HG03342 (cell line): Measurements from ENCODE around the gene ESYT3.
A peak's percentile ranks its signal among the peaks of the same experiment; 100 is the strongest.
"Not testable (repeated sequence)": the region's sequence is repeated elsewhere in the genome, so short reads cannot be mapped to it uniquely, and the experiment has no call there.

Experiments
- ATAC-seq: cut with Tn5 transposase; IDR thresholded peaks from one replicate; pipeline ENCODE4 v1.9.1; 2021; ENCODE audit warnings: mild to moderate bottlenecking, moderate library complexity; ENCODE audit not compliant: unreplicated experiment

Gene ESYT3

GRCh38 chr3:138407236-138407907 is 27.0 kb upstream of the ESYT3 start:
- no peak for ATAC-seq

- no peak for ATAC-seq
Observed at GRCh38 chr3:138408751-138409570, 25.5 kb upstream of the ESYT3 start.

DNA sequence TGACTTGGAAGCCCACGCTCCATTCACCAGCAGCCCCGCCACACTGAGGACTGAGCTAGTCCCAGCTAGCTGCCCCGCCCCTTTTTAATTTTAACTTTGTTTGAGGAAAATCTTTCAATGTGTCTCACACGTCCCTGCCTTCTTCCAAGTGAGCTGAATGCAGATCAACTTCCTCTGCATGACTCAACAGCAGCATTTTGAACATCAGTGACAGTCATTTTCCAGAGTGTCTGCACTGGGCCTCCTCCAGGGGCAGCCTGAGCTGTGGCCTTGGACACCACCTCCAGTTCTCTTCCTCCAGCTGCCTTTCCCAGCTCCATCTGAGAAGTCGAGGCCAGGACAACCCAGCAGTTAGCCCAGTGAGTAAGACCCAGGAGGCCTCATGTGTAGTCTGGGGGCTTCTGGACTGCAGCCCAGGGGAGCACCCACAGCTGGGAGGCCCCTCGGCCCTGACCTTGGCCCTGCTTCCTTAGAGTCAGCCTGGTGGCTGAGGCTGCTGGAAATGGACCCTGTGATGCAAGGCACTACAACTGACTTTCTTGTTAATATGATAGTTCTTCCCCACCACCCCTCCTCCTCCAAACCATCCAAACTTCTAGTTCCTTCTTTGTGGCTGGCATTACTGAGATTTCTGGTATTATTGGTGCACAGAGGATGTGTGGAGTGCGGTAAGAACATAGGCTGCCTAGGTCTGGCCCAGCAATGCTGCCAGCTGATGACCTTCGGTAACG is 21.4 kb upstream of the ESYT3 start:
- no peak for ATAC-seq

- not testable (repeated sequence) for ATAC-seq
Observed at GRCh38 chr3:138416236-138416635, 18.2 kb upstream of the ESYT3 start.

GRCh38 chr3:138417559-138417982 is 16.8 kb upstream of the ESYT3 start:
- peak; percentile 90 for ATAC-seq

DNA sequence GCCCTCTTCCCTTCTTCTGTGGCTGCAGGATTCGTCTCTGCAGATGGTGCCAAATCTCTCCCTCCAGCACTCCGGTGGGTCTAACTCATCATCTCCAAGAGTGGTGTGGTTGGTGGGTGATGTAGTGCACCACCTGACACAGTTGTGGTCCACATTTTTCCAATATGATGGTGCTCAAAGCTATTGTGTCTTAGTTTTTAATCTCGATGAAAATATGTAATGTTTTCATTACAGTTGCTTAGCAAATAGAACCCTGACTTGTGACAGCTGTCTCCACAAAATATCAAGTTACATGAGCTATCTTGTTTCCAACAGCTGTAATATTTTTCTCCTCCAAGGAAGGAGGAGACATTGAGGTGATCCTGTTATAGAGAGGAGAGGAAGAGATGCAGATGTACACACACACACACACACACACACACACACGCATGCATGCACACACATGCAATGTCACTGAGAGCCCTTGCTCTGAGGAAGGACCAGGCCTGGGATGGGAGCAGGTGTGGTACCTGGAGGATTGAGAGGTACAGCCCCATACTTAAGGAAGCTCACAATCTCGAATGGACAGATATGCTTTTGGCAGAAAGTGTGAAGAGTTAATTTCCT is 15.7 kb upstream of the ESYT3 start:
- ATAC-seq: no peak

DNA sequence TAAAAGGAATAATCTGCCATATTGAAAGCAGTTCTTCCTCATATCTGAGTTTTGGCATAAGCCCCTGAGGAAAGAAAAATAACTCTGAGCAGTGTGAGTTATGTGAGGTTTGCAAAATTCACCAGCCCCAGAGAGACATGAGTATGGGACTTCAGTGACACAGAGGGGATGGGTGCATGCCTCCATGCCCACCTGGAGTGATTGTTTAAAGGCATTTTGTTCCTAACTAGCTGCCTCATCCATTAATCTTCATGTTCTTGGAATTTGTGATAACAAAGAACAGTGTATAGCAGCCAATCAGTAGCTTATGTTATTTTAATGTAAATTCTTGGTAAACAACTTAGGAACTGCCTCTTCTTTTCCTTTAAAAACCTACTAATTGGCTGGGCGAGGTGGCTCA is 11.1 kb upstream of the ESYT3 start:
- no peak for ATAC-seq

GRCh38 chr3:138424323-138424722 is 10.1 kb upstream of the ESYT3 start:
- no peak for ATAC-seq

- ATAC-seq: no peak
Observed at GRCh38 chr3:138426211-138426610, 8.2 kb upstream of the ESYT3 start.

DNA sequence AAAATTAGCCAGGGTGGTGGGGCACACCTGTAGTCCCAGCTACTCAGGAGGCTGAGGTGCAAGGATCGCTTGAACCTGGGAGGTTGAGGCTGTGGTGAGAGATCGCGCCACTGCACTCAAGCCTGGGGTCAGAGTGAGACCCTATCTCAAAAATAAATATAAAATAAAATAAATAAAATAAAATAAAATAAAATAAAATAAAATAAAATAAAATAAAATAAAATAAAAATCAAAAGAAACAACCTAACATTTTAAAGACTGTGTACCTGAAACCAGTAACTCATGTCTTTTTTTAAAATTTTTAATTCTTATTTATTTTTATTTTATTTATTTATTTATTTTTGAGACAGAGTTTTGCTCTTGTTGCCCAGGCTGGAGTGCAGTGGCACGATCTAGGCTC is 7.7 kb upstream of the ESYT3 start:
- not testable (repeated sequence) for ATAC-seq

DNA sequence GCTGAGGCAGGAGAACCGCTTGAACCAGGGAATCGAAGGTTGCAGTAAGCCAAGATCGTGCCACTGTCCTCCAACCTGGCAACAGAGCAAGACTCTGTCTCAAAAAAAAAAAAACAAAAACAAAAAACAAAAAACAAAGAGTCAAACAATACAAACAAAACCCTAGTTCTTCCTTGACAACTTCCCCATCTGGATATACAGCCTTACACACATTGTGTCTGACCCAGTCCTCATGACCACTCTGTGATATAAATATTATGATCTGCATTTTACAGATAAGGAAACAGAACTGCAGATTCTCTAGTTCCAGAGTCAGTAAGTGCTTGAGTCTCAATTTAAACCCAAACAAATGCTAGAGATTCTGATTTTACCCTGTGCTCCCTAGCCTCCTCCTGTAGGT is 4.8 kb upstream of the ESYT3 start:
- ATAC-seq: no peak

DNA sequence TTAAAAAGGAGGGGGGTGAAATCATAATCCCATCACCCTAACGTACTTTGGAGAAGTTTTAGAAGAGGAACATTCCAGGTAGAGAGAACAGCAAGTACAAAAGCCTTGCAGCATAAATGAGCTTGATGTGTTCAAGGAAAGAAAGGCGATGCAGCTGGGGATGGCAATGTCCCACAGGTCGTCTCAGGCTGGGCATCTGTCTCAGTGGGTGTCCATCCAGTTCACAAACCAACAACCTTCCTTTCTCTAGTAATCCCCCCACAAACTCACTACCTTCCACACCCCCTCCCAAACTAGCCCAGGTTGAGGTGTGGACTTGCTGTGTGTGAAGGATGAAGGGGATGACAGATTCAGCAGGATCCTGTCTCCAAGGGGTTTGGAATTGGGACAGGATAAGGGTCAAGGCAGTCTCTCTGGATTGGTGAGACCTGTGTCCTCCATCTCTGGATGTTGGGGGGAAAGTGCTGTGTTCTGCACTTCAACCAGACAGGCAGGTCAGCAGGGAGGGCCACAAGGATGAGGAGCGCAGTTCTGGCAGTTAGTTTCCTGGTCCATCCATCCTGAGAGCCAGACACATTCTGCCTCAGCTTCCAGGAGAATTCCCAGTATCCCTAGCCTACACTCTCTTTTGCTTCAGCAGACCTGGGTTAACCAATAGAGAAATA is 1.7 kb upstream of the ESYT3 start:
- ATAC-seq: no peak

- no peak for ATAC-seq
Observed at GRCh38 chr3:138433892-138434275, 532 bp upstream of the ESYT3 start.

GRCh38 chr3:138434875-138435772 is 708 bp downstream of the ESYT3 start:
- ATAC-seq: no peak

DNA sequence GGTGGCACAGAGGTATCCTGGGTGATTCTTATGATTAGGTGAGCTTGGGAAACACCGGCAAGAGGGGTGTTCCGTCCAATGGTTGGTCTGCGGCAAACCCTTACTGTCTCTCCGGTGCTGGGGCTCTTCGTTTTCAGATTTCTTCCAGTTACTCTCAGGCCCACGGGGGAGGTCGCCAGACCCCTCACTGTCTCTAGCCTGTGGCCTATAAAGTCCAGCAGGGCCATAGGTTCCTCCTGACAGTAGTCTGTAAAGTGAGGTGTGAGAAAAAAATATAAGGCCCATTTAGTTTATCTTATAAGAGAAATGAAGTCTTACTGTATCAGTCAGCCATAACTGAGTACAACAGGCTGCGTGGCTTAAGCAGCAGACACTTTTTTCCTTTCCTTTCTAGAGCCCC is 1.4 kb downstream of the ESYT3 start:
- no peak for ATAC-seq

DNA sequence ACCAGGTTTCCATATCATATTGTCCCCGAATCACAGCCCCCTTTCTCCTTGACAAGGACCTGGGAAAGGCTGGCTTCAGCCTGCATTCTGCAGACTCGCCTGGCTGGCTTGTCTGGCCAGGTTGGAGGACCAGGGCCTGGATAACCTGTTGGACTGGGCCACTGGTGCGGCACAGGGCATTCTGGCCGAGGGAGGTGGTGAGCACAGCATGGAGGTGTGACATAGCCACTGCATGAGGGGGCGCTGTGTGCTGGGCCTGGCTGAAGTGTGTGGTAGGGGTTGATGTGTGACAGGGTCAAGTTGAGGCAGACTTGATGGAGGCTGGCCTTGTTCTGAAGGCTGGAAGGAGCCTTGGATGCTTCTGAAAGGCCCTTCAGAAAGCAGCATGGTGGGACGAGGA is 2.9 kb downstream of the ESYT3 start:
- ATAC-seq: no peak

GRCh38 chr3:138438896-138439295 is 4.5 kb downstream of the ESYT3 start:
- ATAC-seq: no peak

GRCh38 chr3:138439646-138440045 is 5.2 kb downstream of the ESYT3 start:
- no peak for ATAC-seq

DNA sequence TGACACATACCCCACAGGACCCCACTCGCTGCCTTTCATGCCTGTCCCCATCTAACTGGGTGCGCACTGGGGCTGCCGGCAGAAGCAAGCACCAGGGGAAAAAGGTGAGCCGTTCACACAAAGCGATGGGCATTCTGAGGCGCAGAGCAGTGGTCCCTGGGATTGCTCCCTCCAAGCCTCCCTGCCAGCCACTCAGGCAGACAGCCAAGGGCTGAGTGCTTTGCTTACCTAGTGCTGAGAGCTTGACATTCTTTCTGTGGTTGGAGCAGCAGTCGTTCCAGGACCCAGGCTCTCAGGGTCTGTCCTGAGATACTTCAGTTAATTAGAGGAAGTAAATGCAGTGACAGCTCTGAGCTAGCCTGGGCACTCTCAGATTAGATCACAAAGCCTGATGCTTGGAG is 5.7 kb downstream of the ESYT3 start:
- ATAC-seq: no peak

GRCh38 chr3:138440596-138440995 is 6.2 kb downstream of the ESYT3 start:
- ATAC-seq: no peak
